Lower lobe of right lung (tissue), 2 donors: ENCODE results near the gene TMEM175. TPM values are rescaled to one million over a fixed set of nuclear protein-coding genes. Genes with fewer than 3 reads are reported as not detected.

ENCODE experiments used
- ATAC-seq, 2 donors: fragments of 200-7000 bp; cut with Tn5 transposase; one replicate each; pipeline ENCODE4 v1.9.1; 2020 to 2022; ENCODE audit warnings: mild to moderate bottlenecking in 2 of 2, moderate library complexity in 2 of 2
- DNase-seq: peaks from one replicate; pipeline ENCODE4 v3.0.0-alpha.2; 2020
- H3K27ac ChIP-seq: fragments of 200-600 bp; one replicate; pipeline ENCODE4 v1.8.0; 2022
- H3K27me3 ChIP-seq: fragments of 200-600 bp; one replicate; pipeline ENCODE4 v1.8.0; 2022; ENCODE audit warnings: low read depth
- H3K36me3 ChIP-seq: fragments of 200-600 bp; one replicate; pipeline ENCODE4 v1.8.0; 2022; ENCODE audit warnings: mild to moderate bottlenecking
- H3K4me1 ChIP-seq: fragments of 200-600 bp; one replicate; pipeline ENCODE4 v1.8.0; 2022
- H3K4me3 ChIP-seq: fragments of 200-600 bp; one replicate; pipeline ENCODE4 v1.8.0; 2022; ENCODE audit warnings: mild to moderate bottlenecking
- H3K9me3 ChIP-seq: fragments of 200-600 bp; one replicate; pipeline ENCODE4 v1.8.0; 2022
- CTCF ChIP-seq: fragments of 200-600 bp; IDR thresholded peaks from one replicate; pipeline ENCODE4 v1.8.0; 2022; ENCODE audit warnings: antibody characterized with exemption, mild to moderate bottlenecking
- intact Hi-C: fragments of 100-400 bp; cut with DNase I; formaldehyde crosslinking; loops from one replicate; pipeline ENCODE4 v1.11.0; 2022
- total RNA-seq: library from RNA; stranded (reverse); fragmentation: NEBNext Ultra II Directional; extraction: Animal tissue kit (Norgen Biotek cat#: 25700); gene quantifications from one replicate; pipeline ENCODE4 v1.2.1, GENCODE V29; 2021
- donor health status: DM: no; HTN: yes; CAD: no; lungs with severe emphysema.

TMEM175 gene
- total RNA-seq, 1 donor from 2014 or later, result 45.3 TPM

GRCh38 chr4:1003271-1004070 lies 71.2 kb downstream of the TMEM175 start:
- intact Hi-C loops, result no loop called here
- ATAC-seq (peak; percentile 1 to 2), DNase-seq (no peak)
- TF ChIP-seq CTCF, result no peak
- Histone ChIP-seq H3K4me3 (no peak overlapping the region), H3K27ac (no peak overlapping the region), H3K36me3 (no peaks in the 10 kb centered on the region), H3K27me3 (peaks cover 75% of the 10 kb centered on the region), H3K9me3 (no peaks in the 10 kb centered on the region), H3K4me1 (peaks cover 16% of the 10 kb centered on the region)

GRCh38 chr4:1004071-1004418 lies 71.8 kb downstream of the TMEM175 start:
- H3K27ac ChIP-seq, result no peak overlapping the region
- no peak overlapping the region for H3K4me3 ChIP-seq
- H3K27me3 ChIP-seq, result peaks cover 79% of the 10 kb centered on the region
- no peak for TF ChIP-seq CTCF
- H3K36me3 ChIP-seq, result no peaks in the 10 kb centered on the region
- no peaks in the 10 kb centered on the region for H3K9me3 ChIP-seq
- intact Hi-C loops, result no loop called here
- DNase-seq, result no peak
- no peak for ATAC-seq
- peaks cover 22% of the 10 kb centered on the region for H3K4me1 ChIP-seq

GRCh38 chr4:1004557-1005485 lies 72.6 kb downstream of the TMEM175 start:
- peaks cover 79% of the 10 kb centered on the region for H3K27me3 ChIP-seq
- TF ChIP-seq CTCF, result no peak
- no peak overlapping the region for H3K4me3 ChIP-seq
- no peaks in the 10 kb centered on the region for H3K36me3 ChIP-seq
- H3K9me3 ChIP-seq, result no peaks in the 10 kb centered on the region
- H3K27ac ChIP-seq, result no peak overlapping the region
- peaks cover 24% of the 10 kb centered on the region for H3K4me1 ChIP-seq
- intact Hi-C loops, result no loop called here
- ATAC-seq (no peak), DNase-seq (no peak)

GRCh38 chr4:1006856-1007255 lies 74.6 kb downstream of the TMEM175 start:
- ATAC-seq, result no peak
- Histone ChIP-seq H3K4me1 (peaks cover 34% of the 10 kb centered on the region), H3K36me3 (no peaks in the 10 kb centered on the region), H3K27me3 (peaks cover 59% of the 10 kb centered on the region), H3K4me3 (no peak overlapping the region), H3K9me3 (no peaks in the 10 kb centered on the region), H3K27ac (no peak overlapping the region)
- DNase-seq, result no peak
- TF ChIP-seq CTCF, result no peak
- intact Hi-C loops, result no loop called here

Other genes with a start within 250 kb of the TMEM175 start
- gene SLC49A3, start 243.3 kb upstream of the TMEM175 start, total RNA-seq, result 31.5 TPM
- 44.8 TPM for gene PCGF3, start 226.6 kb upstream of the TMEM175 start, total RNA-seq
- gene CPLX1, start 106.3 kb upstream of the TMEM175 start, total RNA-seq, result 3.9 TPM
- 130 TPM for gene GAK, start 144 bp upstream of the TMEM175 start, total RNA-seq
- gene DGKQ, start 41.1 kb downstream of the TMEM175 start, total RNA-seq, result 18.8 TPM
- 46.0 TPM for gene IDUA, start 54.6 kb downstream of the TMEM175 start, total RNA-seq
- 1.0 TPM for gene SLC26A1, start 60.9 kb downstream of the TMEM175 start, total RNA-seq
- gene FGFRL1, start 79.2 kb downstream of the TMEM175 start, total RNA-seq, result 23.4 TPM
- 6.8 TPM for gene RNF212, start 181.1 kb downstream of the TMEM175 start, total RNA-seq
- 32.0 TPM for gene SPON2, start 240.1 kb downstream of the TMEM175 start, total RNA-seq